Hepatocyte (in vitro differentiated cells): ENCODE data around the gene STAT1. TPM values are rescaled to one million over a fixed set of nuclear protein-coding genes. Genes with fewer than 3 reads are reported as not detected.

Experiments used
- DNase-seq: peaks from one replicate; pipeline ENCODE4 v3.0.0-alpha.2; 2016; ENCODE audit warnings: low spot score
- H2AFZ ChIP-seq: fragments of 200-600 bp; sonication (generic); 2 replicates; pipeline ENCODE4 v1.6.0; 2016; ENCODE audit warnings: antibody characterized with exemption, mild to moderate bottlenecking
- H3K27ac ChIP-seq: fragments of 200-600 bp; sonication (generic); 2 replicates; pipeline ENCODE4 v1.5.1; 2016; ENCODE audit warnings: mild to moderate bottlenecking
- H3K27me3 ChIP-seq: fragments of 200-600 bp; sonication (generic); 2 replicates; pipeline ENCODE4 v1.6.1; 2016
- H3K36me3 ChIP-seq: fragments of 200-600 bp; sonication (generic); replicated peaks from 2 replicates; pipeline ENCODE4 v1.5.1; 2016; ENCODE audit warnings: low read depth; ENCODE audit not compliant: insufficient read depth
- H3K4me1 ChIP-seq: fragments of 200-600 bp; sonication (generic); 2 replicates; pipeline ENCODE4 v1.5.1; 2016; ENCODE audit warnings: mild to moderate bottlenecking, moderate library complexity; ENCODE audit not compliant: insufficient read depth
- H3K4me2 ChIP-seq: fragments of 200-600 bp; sonication (generic); 2 replicates; pipeline ENCODE4 v1.6.0; 2016
- H3K4me3 ChIP-seq: fragments of 200-600 bp; sonication (generic); 2 replicates; pipeline ENCODE4 v1.5.1; 2016; ENCODE audit warnings: mild to moderate bottlenecking
- H3K79me2 ChIP-seq: fragments of 200-600 bp; sonication (generic); 2 replicates; pipeline ENCODE4 v1.6.0; 2017; ENCODE audit warnings: mild to moderate bottlenecking
- H3K9me2 ChIP-seq: fragments of 200-600 bp; sonication (generic); replicated peaks from 2 replicates; pipeline ENCODE4 v1.6.0; 2017; ENCODE audit warnings: mild to moderate bottlenecking; ENCODE audit not compliant: insufficient read depth
- H3K9me3 ChIP-seq: fragments of 200-600 bp; sonication (generic); 2 replicates; pipeline ENCODE4 v1.5.1; 2016; ENCODE audit warnings: low read depth, mild to moderate bottlenecking
- H4K20me1 ChIP-seq: fragments of 200-600 bp; sonication (generic); 2 replicates; pipeline ENCODE4 v1.6.0; 2016; ENCODE audit warnings: mild to moderate bottlenecking; ENCODE audit not compliant: insufficient read depth, poor library complexity, severe bottlenecking
- CTCF ChIP-seq: fragments of 200-600 bp; sonication (generic); IDR thresholded peaks from 2 replicates; pipeline ENCODE4 v1.5.1; 2016; ENCODE audit warnings: antibody characterized with exemption, mild to moderate bottlenecking; ENCODE audit not compliant: poor library complexity
- EZH2 ChIP-seq: fragments of 200-600 bp; sonication (generic); IDR thresholded peaks from 2 replicates; pipeline ENCODE4 v1.6.1; 2016; ENCODE audit warnings: antibody characterized with exemption, mild to moderate bottlenecking, borderline replicate concordance
- EZH2phosphoT487 ChIP-seq: fragments of 200-600 bp; sonication (generic); IDR thresholded peaks from one replicate; pipeline ENCODE4 v1.6.1; 2018; ENCODE audit warnings: antibody characterized with exemption, mild to moderate bottlenecking, low read depth, moderate library complexity; ENCODE audit not compliant: unreplicated experiment, severe bottlenecking
- WGBS: methylation state at CpG from one replicate; pipeline ENCODE4 v1.1.6; 2016; ENCODE audit warnings: low lambda C conversion rate; ENCODE audit errors: missing lambda C conversion rate; 5-methylcytosine and 5-hydroxymethylcytosine counted together
- polyA plus RNA-seq: library from polyadenylated mRNA; unstranded; fragments of >200 nt; fragmentation: Nextera tagmentation; extraction: Ambion mirVana; gene quantifications from 2 replicates; pipeline ENCODE4 v1.2.1, GENCODE V29; 2016
- total RNA-seq: library from RNA; depleted of rRNA; stranded (reverse); fragments of >200 nt; gene quantifications from 2 replicates; pipeline ENCODE4 v1.2.3, GENCODE V29; 2014

Gene STAT1
- total and polyA plus RNA-seq, 2 experiments from 2014 or later: 53.3 to 124 TPM

DNA sequence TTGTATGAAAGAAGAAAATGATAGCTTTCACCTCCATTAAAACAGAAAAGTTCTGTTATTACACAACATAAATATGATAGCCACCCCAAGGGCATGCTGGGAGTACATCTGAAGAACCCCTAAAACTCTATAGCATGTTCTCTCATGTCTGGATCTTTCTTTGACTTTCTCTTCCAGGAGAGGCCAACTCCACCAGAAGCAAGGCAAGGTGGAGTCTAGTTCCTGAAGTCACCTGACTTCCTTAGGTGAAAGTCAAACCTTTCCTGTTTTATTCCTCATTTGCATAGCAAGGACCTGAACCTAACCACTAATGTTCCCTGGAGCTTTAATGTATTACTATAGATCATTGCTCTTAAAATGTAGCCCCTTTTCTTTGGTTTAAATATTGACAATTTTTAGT, 5.7 kb downstream of the STAT1 start:
- no peaks in the 10 kb centered on the region for H3K9me2 ChIP-seq
- no peak overlapping the region for H3K4me2 ChIP-seq
- H3K79me2 ChIP-seq: peaks cover 32% of the 10 kb centered on the region
- TF ChIP-seq EZH2 (no peak), EZH2phosphoT487 (no peak), CTCF (no peak)
- no peaks in the 10 kb centered on the region for H3K27me3 ChIP-seq
- no peak overlapping the region for H3K4me3 ChIP-seq
- H3K36me3 ChIP-seq: no peaks in the 10 kb centered on the region
- H3K9me3 ChIP-seq: no peaks in the 10 kb centered on the region
- peaks cover 9% of the 10 kb centered on the region for H3K4me1 ChIP-seq
- DNase-seq: no peak
- H2AFZ ChIP-seq: no peak overlapping the region
- H3K27ac ChIP-seq: no peak overlapping the region
- peaks cover 3% of the 10 kb centered on the region for H4K20me1 ChIP-seq

DNA sequence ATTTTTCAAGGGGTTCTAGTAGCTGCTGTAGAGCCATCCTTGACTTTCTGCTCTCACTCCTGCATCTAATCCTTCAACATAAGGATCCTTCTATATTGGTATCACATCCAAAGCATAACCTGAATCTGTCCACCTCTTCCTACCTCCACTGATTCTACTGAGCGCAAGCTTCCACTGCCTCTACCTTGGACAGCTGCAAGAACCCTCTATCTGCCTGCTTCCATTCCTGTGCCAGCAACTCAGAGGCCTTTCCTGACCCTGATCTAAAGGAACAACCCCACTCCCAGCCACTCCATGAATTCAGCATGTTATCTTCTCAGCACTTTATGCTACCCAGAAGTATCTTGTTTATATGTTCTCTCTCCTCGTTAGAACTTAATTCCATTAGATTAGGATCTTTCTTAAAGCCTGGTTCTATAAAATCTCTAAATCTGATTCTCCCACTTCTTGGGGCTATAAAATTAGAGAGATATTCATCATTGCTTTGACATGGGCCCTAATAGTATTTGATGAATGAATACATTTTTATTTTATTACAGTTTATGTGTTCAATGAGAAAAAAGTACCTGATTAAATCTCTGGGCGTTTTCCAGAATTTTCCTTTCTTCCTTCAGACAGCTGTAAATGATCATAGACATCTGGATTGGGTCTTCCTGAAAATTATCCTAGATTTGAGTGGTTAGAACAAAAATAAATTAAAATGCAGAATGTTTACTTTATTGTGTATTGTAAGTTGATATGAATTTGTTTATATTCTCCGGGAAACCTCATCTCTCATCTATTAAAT, 6.8 kb downstream of the STAT1 start:
- 73% methylated on average over 4 of the region's 4 CpGs for WGBS
- no peaks in the 10 kb centered on the region for H3K9me3 ChIP-seq
- peaks cover 21% of the 10 kb centered on the region for H3K79me2 ChIP-seq
- no peak for TF ChIP-seq CTCF
- TF ChIP-seq EZH2: no peak
- TF ChIP-seq EZH2phosphoT487: no peak
- no peak for DNase-seq
- H2AFZ ChIP-seq: no peak overlapping the region
- H3K4me1 ChIP-seq: peaks cover 4% of the 10 kb centered on the region
- no peaks in the 10 kb centered on the region for H3K27me3 ChIP-seq
- H3K9me2 ChIP-seq: no peaks in the 10 kb centered on the region
- no peak overlapping the region for H3K4me2 ChIP-seq
- no peak overlapping the region for H3K27ac ChIP-seq
- H3K4me3 ChIP-seq: no peak overlapping the region
- H3K36me3 ChIP-seq: no peaks in the 10 kb centered on the region
- no peaks in the 10 kb centered on the region for H4K20me1 ChIP-seq

- no peaks in the 10 kb centered on the region for H3K9me2 ChIP-seq
- no peak overlapping the region for H3K4me3 ChIP-seq
- WGBS: 100% methylated on average over 3 of the region's 3 CpGs
- TF ChIP-seq CTCF (no peak), EZH2phosphoT487 (no peak), EZH2 (no peak)
- H4K20me1 ChIP-seq: no peaks in the 10 kb centered on the region
- no peaks in the 10 kb centered on the region for H3K9me3 ChIP-seq
- H3K79me2 ChIP-seq: peaks cover 12% of the 10 kb centered on the region
- no peaks in the 10 kb centered on the region for H3K36me3 ChIP-seq
- no peaks in the 10 kb centered on the region for H3K4me1 ChIP-seq
- no peaks in the 10 kb centered on the region for H3K27me3 ChIP-seq
- DNase-seq: no peak
- no peak overlapping the region for H2AFZ ChIP-seq
- no peak overlapping the region for H3K27ac ChIP-seq
- H3K4me2 ChIP-seq: no peak overlapping the region
Measured at GRCh38 chr2:191006297-191006696, 7.7 kb downstream of the STAT1 start.
